ENCODE measurements around the gene RAPGEF3. TPM values are rescaled to one million over a fixed set of nuclear protein-coding genes. Genes with fewer than 3 reads are reported as not detected.

The RAPGEF3 gene
- total and polyA plus RNA-seq, 9 of the 15 experiments (the other 6 are each of a cell fraction or from before 2014, with no cell fraction given), result 0.03 to 0.78 (median 0.37) TPM; not detected in 1

- TF ChIP-seq FOXM1 (IDR thresholded peaks at IDR 0.05; ENCODE audit: low read depth) (no peak), FOXM1 (CRISPR knock-in tag; IDR thresholded peaks at IDR 0.05; ENCODE audit: low read depth) (no peak), RAD21 (CRISPR knock-in tag; conservative IDR thresholded peaks at IDR 0.05 in 1 of 2, IDR thresholded peaks at IDR 0.05 in 1 of 2) (peak; percentile 89 to 94), JUND (IDR thresholded peaks at IDR 0.05; ENCODE audit: borderline replicate concordance, low read depth, low read length) (no peak), JUND (tag; IDR thresholded peaks at IDR 0.05; ENCODE audit: borderline replicate concordance, low read depth, low read length) (peak; percentile 49; the same call in 1 of the 3 replicates), ZFP91 (CRISPR knock-in tag; IDR thresholded peaks at IDR 0.05) (0 out of 2 replicates have a peak, but pooled peaks have one; percentile 20), ZNF121 (CRISPR knock-in tag; conservative IDR thresholded peaks at IDR 0.05) (no peak), EP300 (IDR thresholded peaks at IDR 0.05; ENCODE audit: low read length) (peak; percentile 13; the same call in 1 of the 2 replicates), RB1 (IDR thresholded peaks at IDR 0.05; ENCODE audit: low read depth) (0 out of 2 replicates have a peak, but pooled peaks have one; percentile 55), HCFC1 (IDR thresholded peaks at IDR 0.05; ENCODE audit: low read depth, low read length) (peak; percentile 28; the same call in 1 of the 2 replicates), MAZ (CRISPR knock-in tag; conservative IDR thresholded peaks at IDR 0.05 in 1 of 2, IDR thresholded peaks at IDR 0.05 in 1 of 2) (peak in 1 of 2 experiments; percentile 66; a peak in 2 of 4 replicates), ZBTB33 (CRISPR knock-in tag; IDR thresholded peaks at IDR 0.05) (peak; percentile 45; the same call in 1 of the 2 replicates), KLF16 (IDR thresholded peaks at IDR 0.05) (peak; percentile 61; the same call in 1 of the 2 replicates), ZNF75A (CRISPR knock-in tag; IDR thresholded peaks at IDR 0.05) (no peak), FOSL1 (tag; conservative IDR thresholded peaks at IDR 0.05) (no peak), HDAC8 (tag; IDR thresholded peaks at IDR 0.05) (no peak), STAT5B (CRISPR knock-in tag; IDR thresholded peaks at IDR 0.05) (no peak), CTCFL (IDR thresholded peaks at IDR 0.05; ENCODE audit: borderline replicate concordance, insufficient read depth, low read depth, low read length, poor library complexity, severe bottlenecking) (peak; percentile 85)
- TF ChIP-seq, protein P1, sequence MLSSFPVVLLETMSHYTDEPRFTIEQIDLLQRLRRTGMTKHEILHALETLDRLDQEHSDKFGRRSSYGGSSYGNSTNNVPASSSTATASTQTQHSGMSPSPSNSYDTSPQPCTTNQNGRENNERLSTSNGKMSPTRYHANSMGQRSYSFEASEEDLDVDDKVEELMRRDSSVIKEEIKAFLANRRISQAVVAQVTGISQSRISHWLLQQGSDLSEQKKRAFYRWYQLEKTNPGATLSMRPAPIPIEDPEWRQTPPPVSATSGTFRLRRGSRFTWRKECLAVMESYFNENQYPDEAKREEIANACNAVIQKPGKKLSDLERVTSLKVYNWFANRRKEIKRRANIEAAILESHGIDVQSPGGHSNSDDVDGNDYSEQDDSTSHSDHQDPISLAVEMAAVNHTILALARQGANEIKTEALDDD (IDR thresholded peaks at IDR 0.05), result peak; percentile 44; the same call in 1 of the 2 replicates
These were observed 20.7 kb upstream of the RAPGEF3 start (continued) for GRCh38 chr12:47779301-47779942.
